AG10803 (cell line): ENCODE results near the gene CDYL.

Experiments
- DNase-seq: peaks from one replicate; pipeline ENCODE4 v3.0.0; 2010; ENCODE audit warnings: low read depth
- H3K4me3 ChIP-seq: 2 replicates; pipeline ENCODE4 v1.5.1; 2011; ENCODE audit warnings: mild to moderate bottlenecking, low read length, control low read depth
- TF ChIP-seq, protein P1 (sequence below): conservative IDR thresholded peaks from 2 replicates; pipeline ENCODE4 v1.5.1; 2011; ENCODE audit warnings: mild to moderate bottlenecking, low read length, control low read depth, inconsistent platforms

Gene CDYL

DNA sequence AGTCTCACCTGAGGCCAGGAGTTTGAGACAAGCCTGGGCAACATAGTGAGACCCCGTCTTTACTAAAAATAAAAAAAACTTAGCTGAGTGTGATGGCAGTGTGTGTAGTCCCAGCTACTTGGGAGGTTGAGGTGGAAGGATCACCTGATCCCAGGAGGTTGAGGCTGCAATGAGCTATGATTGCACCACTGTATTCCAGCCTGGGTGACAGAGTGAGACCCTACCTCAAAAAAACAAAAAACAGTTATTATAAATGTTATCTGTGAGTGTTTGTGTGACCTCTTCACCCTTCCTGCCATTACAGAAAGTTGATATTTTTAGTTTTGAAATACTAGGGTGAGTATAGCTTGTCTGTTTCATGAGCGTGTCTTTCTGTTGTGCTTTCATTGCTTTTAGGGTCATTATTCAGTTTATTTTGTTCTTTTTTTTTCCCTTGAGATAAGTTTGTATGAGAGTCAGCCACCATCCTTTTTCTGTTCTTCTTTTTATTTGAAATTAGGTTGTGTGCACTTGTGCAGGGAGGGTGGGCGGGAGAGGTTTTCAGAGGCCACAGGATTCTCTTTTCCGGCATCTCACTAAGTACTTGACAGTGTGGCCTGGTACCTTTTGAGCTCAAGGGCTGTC lies 26.2 kb downstream of the CDYL start:
- no peak for DNase-seq
- TF ChIP-seq, protein P1, sequence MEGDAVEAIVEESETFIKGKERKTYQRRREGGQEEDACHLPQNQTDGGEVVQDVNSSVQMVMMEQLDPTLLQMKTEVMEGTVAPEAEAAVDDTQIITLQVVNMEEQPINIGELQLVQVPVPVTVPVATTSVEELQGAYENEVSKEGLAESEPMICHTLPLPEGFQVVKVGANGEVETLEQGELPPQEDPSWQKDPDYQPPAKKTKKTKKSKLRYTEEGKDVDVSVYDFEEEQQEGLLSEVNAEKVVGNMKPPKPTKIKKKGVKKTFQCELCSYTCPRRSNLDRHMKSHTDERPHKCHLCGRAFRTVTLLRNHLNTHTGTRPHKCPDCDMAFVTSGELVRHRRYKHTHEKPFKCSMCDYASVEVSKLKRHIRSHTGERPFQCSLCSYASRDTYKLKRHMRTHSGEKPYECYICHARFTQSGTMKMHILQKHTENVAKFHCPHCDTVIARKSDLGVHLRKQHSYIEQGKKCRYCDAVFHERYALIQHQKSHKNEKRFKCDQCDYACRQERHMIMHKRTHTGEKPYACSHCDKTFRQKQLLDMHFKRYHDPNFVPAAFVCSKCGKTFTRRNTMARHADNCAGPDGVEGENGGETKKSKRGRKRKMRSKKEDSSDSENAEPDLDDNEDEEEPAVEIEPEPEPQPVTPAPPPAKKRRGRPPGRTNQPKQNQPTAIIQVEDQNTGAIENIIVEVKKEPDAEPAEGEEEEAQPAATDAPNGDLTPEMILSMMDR: no peak
- H3K4me3 ChIP-seq: no peak overlapping the region

DNA sequence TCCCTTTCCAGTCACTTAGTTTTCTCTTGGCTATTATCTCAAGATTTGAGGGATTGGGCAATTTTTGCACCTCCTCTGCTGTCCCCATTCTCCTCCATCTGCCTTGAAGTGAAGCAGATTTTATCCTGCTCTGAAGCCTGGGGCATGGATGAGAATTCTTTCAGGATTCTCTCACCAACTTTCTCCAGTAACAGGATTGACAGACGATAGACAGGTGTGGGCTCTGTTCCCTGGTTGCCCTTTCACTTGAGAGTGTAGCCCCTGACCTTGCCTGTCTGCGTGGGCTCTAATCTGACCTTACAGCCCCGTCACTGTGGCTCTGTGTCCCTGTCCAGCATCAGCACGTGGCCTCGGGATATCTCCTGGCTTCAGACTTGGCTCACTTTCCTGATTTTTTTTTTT lies 27.1 kb downstream of the CDYL start:
- TF ChIP-seq, protein P1: no peak
- no peak overlapping the region for H3K4me3 ChIP-seq
- DNase-seq: no peak

DNA sequence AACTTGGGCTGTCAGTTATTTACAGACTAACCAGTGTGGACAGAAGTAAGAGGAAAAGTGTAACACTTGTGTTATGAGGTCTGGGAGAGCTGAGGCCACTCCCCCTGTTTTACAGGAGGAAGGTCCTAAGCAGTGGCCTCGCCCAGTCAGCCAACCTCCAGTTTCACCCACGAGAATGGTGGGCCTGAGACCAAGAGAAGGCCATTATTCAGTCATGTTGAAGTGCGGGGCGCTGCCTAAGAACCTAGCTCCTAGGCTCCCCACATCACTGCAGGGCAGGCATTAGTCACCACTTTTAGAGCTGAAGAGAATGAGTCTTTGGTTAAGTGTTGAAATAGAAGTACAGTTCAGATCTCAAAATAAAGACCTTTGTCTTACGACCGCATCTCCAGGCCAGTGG lies 27.9 kb downstream of the CDYL start:
- DNase-seq: peak; percentile 53
- no peak overlapping the region for H3K4me3 ChIP-seq
- TF ChIP-seq, protein P1: no peak

DNA sequence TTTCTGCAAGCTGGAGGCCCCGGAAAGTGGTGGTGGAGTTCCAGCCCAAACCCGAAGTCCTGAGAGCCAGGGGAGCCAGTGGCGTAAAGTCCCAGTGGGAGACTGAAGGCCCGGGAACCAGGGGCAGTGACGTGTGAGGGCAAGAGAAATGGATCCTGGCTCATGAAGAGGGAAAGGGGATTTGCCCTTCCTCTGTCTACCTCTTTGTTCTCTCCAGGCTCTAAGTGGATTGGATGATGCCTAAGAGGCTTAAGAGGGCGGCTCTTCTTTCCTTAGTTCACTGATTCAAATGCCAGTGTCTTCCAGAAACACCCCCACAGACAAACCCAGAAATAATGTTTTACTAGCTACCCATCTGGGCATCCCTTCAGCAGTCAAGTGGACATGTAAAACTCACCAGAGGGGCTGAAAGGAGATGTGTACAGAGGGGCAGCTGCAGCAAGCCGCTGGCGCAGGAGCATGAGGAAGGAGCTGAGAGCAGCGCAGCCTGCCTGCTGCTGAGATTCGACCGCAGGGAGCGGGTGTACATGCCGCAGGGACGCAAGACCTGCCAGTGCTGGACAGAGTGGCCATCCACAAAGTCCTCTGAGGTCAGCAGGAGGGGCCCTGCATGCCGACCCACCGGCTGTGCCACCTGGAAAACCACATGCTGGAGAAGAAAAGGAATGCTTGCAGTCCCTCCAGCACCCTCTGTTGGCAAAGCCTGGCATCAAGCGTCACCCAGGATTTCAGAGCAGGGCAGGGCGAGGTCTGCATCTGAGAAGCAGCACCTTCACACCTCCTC lies 29.5 kb downstream of the CDYL start:
- peak; percentile 34 for DNase-seq
- TF ChIP-seq, protein P1: peak; percentile 62
- H3K4me3 ChIP-seq: no peak overlapping the region

DNA sequence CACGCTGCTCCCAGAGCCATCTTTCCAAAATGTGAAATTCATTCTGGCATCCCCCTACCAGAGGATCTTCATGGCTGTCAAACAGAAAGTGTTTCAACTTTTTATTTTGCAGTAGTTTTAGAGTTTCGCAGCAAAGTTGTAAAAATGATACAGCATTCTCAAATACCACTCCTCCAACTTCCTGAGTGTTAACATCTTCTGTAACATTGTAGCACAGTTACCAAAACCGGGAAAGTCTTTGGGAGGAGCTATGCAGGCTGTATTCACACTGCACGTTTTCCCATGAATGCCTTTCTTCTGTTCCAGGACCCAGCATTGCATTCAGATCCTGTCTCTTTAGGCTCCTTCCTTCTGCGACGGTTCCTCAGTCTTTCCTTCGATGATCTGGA lies 30.1 kb downstream of the CDYL start:
- no peak for DNase-seq
- TF ChIP-seq, protein P1: no peak
- H3K4me3 ChIP-seq: no peak overlapping the region

DNA sequence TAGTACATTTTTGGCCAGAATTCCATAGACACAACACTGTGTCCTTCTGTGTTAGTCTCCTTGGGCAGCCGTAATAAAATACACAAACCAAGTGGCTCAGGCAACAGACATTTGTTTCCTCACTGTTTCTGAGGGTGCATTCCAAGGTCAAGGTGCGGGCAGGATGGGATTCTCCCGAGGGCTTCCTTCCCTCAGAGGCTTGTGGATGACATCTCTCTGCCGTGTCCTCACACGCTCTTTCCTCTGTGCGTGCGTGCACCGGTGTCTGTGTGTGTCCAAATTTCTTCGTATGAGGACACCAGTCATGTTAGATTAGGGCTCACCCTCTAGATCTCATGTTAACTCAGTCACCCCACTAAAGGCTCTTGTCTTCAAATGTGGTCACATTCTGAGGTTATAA lies 30.6 kb downstream of the CDYL start:
- no peak for DNase-seq
- TF ChIP-seq, protein P1: no peak

DNA sequence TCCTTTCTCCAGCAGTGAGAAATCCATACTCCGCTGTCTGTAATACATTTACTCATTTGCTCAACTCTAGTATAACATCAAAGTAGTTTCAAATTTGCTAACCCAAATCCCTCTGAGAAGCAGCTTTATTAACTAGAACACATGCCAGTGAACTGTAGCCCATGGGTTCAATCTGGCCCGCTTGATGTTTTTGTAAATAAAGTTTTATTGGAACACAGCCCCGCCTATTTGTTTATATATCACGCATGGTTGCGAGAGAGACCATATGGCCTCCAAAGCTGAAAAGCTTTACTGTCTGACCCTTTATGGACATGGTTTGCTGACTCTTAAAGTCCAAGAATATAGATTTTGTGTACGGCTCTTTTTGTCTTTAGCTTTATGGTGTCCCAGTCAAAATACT lies 32.2 kb downstream of the CDYL start:
- H3K4me3 ChIP-seq: no peak overlapping the region
- no peak for DNase-seq
- TF ChIP-seq, protein P1: no peak

More for the DNA sequence above, 30.6 kb downstream of the CDYL start:
- no peak overlapping the region for H3K4me3 ChIP-seq
